HG02938 (cell line): ENCODE data around the gene IQGAP2.

ENCODE experiments used
- ATAC-seq: cut with Tn5 transposase; IDR thresholded peaks from one replicate; pipeline ENCODE4 v1.9.1; 2021; ENCODE audit warnings: mild to moderate bottlenecking, moderate library complexity; ENCODE audit not compliant: unreplicated experiment

IQGAP2 gene

DNA sequence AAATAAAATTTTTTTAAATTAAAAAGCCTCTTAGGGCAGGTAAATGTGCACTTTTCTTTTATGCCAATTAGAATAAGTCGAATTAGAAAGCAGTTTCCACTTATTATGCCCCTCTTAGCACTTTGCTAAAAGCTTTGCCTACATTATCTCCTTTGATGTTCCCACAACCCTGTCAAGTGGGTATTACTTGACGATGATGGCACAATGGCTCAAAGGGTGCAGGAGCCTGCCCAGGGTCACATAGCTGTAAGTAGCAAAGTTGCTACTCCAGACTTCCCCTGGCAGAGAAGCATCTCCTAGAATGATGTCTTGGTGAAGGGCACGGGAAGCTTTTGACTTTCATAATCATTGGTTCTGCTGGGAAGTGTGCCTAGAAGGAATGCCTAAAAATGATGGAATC lies 18.4 kb upstream of the IQGAP2 start:
- ATAC-seq, result no peak

DNA sequence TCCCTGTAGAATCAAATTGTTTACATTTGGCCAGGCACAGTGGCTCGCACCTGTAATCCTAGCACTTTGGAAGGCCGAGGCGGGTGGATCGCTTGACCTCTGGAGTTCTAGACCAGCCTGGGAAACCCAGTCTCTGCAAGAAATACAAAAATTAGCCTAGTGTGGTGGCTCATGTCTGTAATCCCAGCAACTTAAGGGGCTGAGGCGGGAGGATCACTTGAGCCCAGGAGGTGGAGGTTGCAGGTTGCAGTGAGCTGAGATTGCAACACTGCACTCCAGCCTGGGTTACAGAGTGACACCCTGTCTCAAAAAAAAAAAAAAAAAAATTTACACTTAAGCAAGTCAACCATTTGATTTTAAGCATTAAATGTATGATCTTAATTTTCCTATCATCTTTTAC lies 17.5 kb upstream of the IQGAP2 start:
- ATAC-seq, result no peak

DNA sequence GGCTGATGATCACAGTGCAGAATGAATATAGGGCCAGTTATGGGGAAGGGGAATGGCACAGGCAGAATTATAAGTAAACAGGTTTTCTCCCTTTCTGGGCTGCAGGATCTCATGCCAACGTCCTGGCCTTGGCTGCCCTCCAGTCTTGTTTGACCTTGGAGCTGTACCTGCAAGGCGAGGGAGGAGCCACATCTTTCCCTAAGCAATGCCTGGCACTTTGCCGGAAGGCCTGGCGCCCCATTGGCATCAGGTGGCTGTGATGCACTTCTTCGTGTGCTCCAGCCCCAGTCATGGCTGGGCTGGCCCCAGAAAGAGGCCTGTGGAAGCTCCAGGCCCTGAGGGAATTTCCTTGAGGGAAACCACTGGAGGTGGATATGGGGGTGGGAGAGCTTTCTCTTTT lies 16.7 kb upstream of the IQGAP2 start:
- ATAC-seq, result no peak

DNA sequence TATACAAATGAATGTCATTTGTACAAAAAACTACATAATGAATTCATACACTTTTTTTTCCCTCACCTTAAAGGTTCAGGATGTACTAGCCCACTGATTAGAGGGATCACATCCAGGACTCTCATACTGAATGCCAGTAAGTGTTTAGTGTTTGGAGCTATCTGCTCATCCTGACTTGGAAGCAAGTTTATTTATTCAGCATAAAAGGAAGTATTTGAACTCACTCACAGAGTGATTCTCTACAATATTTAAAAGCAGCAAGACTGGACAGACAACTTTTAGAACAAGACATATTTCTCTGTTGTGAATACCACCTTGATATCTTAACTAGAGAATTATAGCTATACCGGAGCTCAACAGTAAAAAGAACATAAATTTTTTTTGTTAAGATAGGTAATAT lies 14.8 kb upstream of the IQGAP2 start:
- ATAC-seq, result no peak

DNA sequence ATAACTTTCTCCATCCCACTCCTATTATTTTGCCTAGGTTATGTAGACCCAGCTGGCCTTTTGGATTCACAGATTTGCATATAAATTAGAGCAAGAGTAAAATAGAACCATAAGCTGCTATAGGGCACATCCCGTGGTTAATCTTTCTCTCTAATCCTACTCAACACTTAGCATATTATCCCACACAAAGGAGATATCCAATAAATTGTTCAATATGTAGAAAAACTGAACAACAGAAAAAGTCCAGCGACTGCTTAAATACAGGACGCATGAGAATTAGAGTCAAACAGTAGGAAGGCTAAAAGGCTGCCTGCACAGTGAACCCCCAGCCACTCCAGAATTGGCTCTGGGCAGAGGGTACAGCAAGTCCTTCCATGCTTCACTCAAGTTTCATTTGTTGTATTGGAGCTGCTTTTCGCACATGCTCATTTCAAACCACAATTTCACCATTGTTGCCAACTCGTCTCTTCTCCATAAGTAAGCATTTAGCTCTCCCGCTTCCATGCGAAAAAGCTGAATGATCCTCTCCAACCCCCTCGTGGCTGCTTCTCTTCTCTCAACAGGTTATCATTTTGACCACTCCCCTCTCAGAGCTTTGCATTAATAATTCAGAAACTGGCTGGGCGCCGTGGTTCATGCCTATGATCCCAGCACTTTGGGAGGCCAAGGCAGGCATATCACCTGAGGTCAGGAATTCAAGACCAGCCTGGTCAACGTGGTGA lies 14.1 kb upstream of the IQGAP2 start:
- no peak for ATAC-seq

DNA sequence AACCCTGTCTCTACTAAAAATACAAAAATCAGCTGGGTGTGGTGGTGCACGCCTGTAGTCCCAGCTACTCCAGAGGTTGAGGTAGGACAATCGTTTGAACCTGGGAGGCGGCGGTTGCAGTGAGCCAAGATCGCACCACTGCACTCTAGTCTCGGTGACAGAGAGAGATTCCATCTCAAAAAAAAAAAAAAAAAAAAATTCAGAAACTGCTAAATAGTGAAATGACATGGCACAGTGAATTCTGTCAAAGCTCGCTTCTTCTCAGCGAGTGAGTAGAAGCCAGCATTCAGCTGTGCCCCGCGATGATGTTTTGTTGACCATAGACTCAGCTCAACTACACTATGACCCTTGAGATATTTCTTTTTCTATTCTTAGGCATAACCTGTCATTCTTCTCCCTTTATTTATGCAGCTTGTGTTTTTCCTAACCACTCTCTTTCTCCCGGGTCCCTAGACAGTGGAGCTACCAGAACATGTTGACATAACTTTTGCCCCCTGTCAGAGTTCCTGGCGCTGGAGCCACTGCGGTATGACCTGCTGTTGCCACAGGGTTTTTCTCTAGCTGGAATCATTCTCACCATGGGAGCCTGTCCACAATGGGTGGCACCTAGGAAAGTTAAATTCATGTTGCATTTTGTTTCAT lies 13.5 kb upstream of the IQGAP2 start:
- ATAC-seq, result no peak

DNA sequence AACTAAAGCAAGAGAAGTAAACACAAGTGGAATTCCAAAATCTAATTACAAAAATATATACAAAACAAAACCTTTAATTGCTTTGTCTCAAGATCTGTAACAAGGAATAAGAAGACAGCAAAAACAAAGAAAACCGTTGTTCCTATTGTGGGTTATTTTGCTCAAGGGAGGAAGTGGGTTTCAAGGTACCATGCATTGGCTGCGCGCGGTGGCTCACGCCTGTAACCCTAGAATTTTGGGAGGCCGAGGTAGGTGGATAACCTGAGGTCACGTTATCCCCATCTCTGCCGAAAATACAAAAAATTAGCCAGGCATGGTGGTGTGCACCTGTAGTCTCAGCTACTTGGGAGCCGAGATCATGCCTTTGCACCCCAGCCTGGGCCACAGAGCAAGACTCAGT lies 12.1 kb upstream of the IQGAP2 start:
- ATAC-seq, result no peak

DNA sequence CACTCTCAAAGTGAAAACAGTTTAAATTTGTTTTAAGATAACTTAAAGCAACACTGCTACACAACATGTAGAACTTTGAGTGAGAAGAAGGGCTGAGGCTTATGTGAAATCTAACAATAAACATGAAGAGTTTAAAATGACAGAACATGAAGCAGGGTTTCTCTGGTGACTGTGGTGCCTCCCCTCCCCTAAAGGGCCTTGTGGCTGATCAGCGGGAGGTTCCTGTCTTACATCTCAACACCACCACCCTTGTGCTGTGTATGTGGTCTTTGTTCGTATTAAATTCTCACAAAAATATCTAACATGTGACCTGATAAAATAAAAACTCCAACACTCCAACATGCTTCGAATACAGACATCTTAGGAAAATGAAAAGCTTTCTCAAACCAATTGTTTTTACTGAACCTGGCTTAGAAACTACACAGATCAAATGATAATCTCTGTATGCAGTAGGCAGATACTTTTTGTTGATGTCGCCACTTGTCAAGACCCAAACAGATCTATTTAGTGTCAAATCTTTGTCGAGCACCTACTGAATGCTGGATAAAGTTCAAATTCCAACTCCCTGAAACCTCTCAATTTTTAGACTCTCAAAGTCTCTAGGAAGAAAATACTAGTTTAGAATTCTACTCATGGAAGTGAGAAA lies 9.9 kb upstream of the IQGAP2 start:
- no peak for ATAC-seq

DNA sequence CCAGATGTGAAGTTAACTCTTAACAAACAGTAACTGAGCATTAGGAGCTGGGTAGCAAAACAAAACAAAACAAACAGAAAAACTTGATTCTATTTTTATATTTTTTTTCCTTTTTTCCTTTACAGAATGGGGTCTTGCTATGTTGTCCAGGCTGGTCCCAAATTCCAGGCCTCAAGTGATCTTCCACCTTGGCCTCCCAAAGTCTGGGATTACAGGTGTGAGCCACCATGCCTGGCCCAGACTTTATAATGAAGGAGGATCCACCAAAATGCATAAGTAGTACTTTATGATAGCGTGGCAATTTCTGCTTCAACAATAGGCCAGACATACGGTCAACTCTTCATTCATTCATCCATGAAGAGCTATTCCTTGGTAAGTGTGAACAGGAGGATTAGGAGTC lies 5.9 kb upstream of the IQGAP2 start:
- ATAC-seq, result no peak

DNA sequence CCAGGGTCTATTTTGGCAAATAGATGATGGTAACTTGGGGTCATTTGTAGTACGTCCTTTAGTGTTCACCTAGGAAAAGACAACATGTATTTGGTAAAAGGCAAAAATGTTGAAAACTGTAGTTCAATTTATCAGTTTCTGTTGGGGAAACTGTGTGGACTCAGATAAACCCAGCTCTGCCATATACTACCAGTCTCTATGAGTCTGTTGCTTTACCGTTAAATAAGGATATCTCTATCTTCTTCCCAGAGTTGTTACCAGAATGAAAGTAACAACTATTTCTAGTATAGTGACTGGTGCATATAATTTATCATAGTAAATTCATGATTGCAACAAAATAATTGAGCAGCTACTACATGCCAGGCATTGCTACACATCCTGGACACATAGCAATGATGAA lies 3.8 kb upstream of the IQGAP2 start:
- ATAC-seq, result no peak

DNA sequence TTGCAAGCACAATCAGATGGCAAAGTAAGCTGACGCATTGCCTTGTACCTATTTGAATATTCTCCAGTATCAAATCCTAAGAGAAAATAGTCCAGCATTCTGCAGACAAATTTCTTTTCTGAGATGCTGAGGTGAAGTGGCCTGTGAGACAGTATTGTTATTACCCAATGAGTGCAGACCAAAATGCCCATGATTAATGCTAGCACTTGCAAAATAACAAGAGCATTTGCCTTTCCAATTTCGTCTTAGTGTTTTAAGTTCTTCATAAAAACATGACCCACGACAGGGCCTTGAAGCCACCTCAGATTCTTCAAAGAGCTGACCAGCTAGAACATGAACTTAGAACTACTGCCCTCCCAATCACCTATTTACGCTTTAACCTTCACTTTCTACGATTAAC lies 2.6 kb upstream of the IQGAP2 start:
- no peak for ATAC-seq

DNA sequence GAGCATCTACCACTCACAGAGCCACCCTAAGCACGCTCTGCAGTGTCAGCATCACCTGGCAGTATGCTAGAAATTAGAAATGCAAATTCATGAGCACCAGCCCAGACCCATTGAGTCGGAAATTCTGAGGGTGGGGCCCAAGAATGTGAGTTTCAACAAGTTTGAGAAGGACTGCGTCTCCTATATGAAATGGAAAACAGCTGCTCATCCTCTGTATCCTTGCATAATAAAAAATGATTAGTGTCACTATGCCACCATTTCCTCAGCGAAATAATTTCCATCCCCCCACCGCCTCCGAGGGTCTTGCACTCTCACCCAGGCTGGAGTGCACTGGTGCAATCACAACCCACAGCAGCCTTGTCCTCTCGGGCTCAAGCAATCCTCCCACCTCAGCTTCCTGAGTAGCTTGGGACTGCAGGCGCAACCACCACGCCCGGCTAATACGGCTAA lies 1.3 kb upstream of the IQGAP2 start:
- peak; percentile 26 for ATAC-seq

DNA sequence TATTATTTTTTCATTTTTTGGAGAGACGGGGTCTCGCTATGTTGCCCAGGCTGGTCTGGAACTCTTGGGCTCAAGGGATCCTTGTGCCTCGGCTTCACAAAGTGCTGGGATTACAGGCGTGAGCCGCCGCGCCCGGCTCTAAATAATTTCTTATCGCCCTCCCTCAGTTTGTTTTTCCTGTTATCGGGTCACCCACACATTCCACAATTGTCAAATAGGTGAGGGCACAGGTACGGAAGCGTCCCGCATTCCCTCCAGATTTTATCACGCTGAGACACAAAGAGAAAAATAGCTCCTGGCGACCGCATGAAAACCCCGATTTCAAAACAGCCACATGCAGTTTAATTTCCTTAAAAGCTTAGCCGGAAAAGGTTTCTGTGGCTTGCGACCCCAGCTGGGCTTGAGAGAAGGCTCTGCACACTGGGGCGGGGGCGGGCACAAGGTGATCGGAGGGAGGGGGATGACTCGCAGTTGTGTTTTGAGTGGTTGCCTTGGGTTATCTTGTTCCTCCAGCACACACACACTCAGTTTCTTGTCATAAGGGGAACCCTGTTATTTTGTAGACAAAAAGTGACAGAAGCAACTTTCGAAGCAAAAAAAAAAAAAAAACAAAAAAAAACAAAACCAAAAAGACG lies 717 bp upstream of the IQGAP2 start:
- ATAC-seq, result peak; percentile 49

DNA sequence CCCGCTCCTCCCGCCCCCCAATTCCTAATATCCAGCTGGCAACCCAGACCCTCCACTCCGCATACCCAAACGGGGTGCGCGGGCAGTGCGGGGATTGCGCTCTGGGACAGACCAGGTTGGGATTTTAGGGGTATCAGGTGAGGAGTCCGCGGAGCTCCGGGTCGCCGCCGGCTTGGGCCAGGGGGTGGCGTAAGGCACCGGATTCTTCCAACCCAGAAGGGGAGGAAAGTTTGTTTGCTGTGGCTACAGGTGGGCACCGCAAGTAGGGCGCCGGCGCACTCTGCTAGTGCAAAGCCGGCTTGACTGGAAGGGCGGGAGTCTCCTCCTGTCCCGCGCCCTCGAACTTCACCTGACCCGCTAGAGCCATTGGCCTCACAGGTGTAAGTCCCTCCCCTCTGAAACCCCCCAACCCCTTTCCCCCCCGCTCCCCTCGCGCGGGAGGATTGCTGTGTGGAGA lies 709 bp downstream of the IQGAP2 start:
- ATAC-seq, result no peak

DNA sequence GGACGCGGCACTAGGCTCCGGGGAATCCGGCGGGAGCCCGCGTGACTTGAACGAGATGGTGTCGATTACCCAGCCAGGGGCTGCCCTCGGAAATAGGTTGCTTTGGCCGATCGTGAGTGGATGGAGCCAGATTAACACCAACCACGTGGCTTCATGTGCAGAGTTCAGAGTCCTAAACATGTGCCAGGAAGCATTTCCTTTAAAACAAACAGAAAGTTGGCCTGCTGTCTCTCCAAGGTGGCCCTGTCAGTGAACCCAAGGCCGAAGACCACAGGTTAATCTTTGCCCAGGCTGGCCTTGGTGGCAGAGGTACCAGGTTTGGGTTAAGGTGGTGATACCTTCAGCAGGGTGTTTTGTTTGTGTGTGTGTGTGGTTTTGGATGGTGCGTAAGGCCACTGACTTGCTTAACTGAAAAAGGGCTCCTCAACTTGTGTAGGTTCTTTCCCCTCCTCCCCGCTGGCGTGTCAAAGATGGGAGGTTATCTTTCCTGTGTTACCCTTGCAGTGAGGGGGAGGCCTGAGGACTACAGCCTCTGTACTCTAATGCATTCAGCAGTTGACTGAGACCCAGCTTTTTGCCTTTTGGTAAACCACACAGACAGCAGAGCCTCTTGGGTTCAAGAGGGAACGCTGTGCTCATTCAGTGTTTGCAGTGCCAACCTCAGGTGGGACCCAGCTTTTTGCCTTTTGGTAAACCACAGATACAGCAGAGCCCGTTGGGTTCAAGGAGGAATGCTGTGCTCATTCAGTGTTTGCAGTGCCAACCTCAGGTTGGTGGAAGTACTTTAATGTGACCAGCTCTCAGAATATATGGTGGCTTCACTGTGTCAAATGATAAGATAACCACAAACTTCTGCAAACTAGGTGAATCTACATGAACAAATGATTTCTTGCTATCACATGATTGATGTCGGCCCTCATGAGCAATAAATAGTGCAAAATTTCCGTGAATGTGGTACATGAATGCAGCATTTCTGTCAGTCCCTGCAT lies 1.4 kb downstream of the IQGAP2 start:
- peak; percentile 19 for ATAC-seq

DNA sequence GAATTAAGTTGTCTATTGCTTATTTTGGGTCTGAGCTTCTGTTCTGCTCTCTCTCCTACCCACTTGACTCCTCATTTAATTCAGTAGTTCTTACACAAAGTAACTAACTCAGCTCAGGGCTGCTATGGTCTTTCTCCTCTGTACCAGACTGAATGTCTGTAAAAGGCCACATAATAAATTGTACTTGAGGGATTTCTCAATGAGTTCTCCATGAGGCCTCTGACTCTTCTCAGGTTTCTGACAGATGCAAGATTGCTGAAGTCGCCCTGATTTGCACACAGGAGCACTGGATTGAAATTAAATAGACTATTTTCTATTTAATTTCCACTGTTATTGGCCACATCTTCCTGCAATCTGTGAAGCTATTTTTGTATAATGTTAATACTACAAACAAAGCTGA lies 2.9 kb downstream of the IQGAP2 start:
- ATAC-seq, result no peak

DNA sequence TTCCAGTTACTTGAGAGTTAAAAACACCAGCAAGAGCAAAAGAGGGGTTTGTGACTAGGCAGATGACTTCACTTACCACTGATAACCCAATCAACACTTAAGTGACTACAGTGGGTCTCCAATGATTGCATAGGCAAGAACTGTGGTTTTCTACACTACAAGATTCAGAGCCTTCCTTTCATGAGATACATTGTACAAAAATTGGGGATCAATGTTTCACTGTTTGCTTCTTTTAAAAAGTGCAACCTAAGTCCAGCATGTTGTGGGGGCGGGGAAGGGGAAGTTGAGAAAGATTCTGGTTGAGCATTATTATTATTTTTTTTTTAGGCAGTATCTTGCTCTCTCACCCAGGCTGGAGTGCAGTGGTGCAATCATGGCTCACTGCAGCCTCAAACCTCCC lies 3.6 kb downstream of the IQGAP2 start:
- no peak for ATAC-seq

DNA sequence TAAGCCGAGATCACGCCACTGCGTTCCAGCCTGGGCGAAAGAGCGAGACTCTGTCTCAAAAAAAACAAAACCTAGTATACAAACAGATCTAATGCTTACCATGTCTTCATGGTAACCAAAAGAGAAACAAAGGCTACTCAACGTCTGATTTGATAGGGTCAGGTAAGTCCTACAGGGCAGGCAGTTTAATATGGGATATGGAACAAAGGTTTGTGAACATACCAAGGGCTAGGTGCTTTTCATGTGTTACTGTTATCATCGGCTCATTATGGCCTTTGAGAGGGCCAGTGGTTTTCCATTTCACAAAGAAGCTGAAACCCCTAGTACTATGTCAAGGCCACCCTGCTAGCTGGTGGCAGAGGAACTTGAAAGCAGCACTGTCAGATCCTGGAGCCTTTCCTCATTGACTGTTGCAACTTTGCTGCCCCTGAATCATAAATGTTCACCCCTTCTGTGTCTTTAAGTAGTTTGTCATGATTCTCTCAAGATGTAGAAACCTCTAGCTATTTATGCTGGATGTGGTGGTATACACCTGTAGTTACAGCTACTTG lies 5.1 kb downstream of the IQGAP2 start:
- ATAC-seq, result no peak

DNA sequence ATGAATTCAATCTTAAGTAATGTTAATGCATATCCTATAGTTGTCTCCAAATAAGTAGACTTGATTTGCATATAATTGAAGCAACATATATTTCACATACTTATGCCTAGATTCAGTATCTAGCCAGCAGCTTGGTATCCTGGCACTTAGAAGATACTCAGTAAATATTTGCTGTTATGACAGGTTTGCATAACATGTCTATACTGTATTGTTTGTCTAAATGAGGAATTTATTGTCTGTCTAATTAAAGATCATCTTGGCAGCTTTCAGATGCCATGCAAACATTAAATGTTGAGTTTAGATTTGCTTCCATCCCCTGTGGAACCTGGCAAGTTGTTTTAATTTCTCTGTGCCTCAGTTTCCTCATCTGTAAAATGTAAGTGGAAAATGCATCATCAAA lies 9.4 kb downstream of the IQGAP2 start:
- ATAC-seq, result no peak

DNA sequence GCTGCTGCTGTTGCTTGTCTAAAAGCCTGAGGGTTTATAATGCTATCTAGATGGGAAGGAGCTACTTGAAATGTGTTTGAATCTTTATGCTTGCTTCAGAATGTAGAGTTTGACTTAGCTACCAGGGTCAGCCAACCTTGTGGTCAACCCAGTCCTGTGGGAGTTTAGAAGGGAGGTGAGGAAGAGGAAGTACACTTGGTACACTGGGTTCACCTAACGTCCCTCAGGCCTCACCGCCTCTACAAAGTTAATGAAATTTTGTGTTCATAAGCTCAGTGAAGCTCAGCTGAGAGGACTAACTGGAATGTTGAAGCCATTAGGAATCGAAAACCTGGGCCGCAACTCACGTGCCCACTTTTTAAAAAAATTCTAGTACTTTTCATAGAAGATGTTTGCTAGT lies 10.7 kb downstream of the IQGAP2 start:
- no peak for ATAC-seq
